Activated CD8-positive, alpha-beta T cell treated with anti-CD3 and anti-CD28 coated beads, Interleukin-2, amount 10 ng/mL, durations not matched to agents 7 days and 5 days (primary cell): ENCODE measurements around the gene SPRYD3. TPM values are rescaled to one million over a fixed set of nuclear protein-coding genes. Genes with fewer than 3 reads are reported as not detected.
A peak's percentile ranks its signal among the peaks of the same experiment; 100 is the strongest.
"Not testable (repeated sequence)": the region's sequence is repeated elsewhere in the genome, so short reads cannot be mapped to it uniquely, and the experiment has no call there.

ENCODE experiments used
- ATAC-seq: fragments of 150-1000 bp; cut with Tn5 transposase; one replicate; pipeline ENCODE4 v1.10.0; 2021; ENCODE audit warnings: moderate library complexity
- CTCF ChIA-PET: fragments of 350-600 bp; sonication (Branson Sonifier 250); formaldehyde crosslinking; loops from one replicate; lab custom pipeline; 2021; ENCODE audit warnings: antibody characterized with exemption; lab: Charles Lee
- POLR2A ChIA-PET: fragments of 350-600 bp; sonication (Branson Sonifier 250); formaldehyde crosslinking; loops from one replicate; lab custom pipeline; 2021; ENCODE audit warnings: antibody characterized with exemption; lab: Charles Lee
- DNase-seq: peaks from one replicate; pipeline ENCODE4 v3.0.0-alpha.2; 2020
- H3K27ac Mint-ChIP-seq: one replicate; pipeline ENCODE4 v1.8.0; 2021; ENCODE audit warnings: mild to moderate bottlenecking, mixed read lengths
- H3K27me3 Mint-ChIP-seq: one replicate; pipeline ENCODE4 v1.8.0; 2021; ENCODE audit warnings: low read depth, mixed read lengths
- H3K36me3 Mint-ChIP-seq: one replicate; pipeline ENCODE4 v1.8.0; 2021; ENCODE audit warnings: low read depth, mixed read lengths
- H3K4me1 Mint-ChIP-seq: one replicate; pipeline ENCODE4 v1.8.0; 2021; ENCODE audit warnings: low read depth, mixed read lengths
- H3K4me3 Mint-ChIP-seq: one replicate; pipeline ENCODE4 v1.8.0; 2021; ENCODE audit warnings: mild to moderate bottlenecking, mixed read lengths
- H3K9me3 Mint-ChIP-seq: one replicate; pipeline ENCODE4 v1.8.0; 2022; ENCODE audit warnings: mixed read lengths; ENCODE audit not compliant: insufficient read depth
- total RNA-seq, 2 experiments: library from RNA; stranded (reverse); gene quantifications; one replicate each; pipeline ENCODE4 v1.2.3, GENCODE V29; 2021

The SPRYD3 gene
- total RNA-seq, 2 experiments from 2014 or later = 27.2 to 31.2 TPM

GRCh38 chr12:53113951-53114350 lies 34.8 kb upstream of the SPRYD3 start:
- H3K9me3 Mint-ChIP-seq = no peaks in the 10 kb centered on the region
- DNase-seq = no peak
- no peak for ATAC-seq
- H3K4me1 Mint-ChIP-seq = no peaks in the 10 kb centered on the region
- ChIA-PET POLR2A (no interaction called here), CTCF (interaction anchor here (1.0 kb wide), 1 partner anchor 48 kb away, joined by 3 read pairs; no protein-coding TSS in a partner anchor)
- H3K27me3 Mint-ChIP-seq = no peaks in the 10 kb centered on the region
- peaks cover 2% of the 10 kb centered on the region for H3K36me3 Mint-ChIP-seq
- H3K4me3 Mint-ChIP-seq = no peak overlapping the region
- H3K27ac Mint-ChIP-seq = no peak overlapping the region

DNA sequence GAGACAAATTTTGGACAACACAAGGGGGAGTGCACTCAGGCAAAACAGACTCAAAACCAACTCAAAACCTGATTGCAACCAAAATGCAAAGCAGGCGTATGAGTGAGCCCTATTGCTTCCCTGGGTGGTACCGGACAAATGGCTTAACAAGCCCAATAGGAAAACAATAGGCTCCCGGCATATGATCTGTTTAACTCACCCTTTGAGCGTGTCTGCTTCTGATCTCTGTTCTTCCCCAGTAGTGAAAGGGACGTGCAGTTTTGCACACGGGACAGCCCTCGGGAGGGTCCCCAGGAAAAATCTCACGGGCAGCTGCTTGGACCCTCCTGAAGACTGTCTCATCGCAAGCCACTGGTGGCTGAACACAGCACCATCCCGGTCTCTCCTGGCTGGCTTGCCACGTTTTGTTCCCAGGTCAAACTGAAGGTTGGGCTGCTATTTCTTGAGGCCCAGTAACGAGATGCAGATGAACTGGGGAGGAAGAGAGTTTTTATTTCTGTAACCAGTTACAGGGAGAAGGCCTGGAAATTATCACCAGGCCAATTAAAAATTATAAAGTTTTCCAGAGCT lies 34.0 kb upstream of the SPRYD3 start:
- no peaks in the 10 kb centered on the region for H3K9me3 Mint-ChIP-seq
- no peak for DNase-seq
- H3K4me3 Mint-ChIP-seq = no peak overlapping the region
- H3K27ac Mint-ChIP-seq = no peak overlapping the region
- peaks cover 4% of the 10 kb centered on the region for H3K36me3 Mint-ChIP-seq
- ChIA-PET CTCF (interaction anchor here (1.0 kb wide), 1 partner anchor 48 kb away, joined by 3 read pairs; no protein-coding TSS in a partner anchor), POLR2A (no interaction called here)
- no peaks in the 10 kb centered on the region for H3K4me1 Mint-ChIP-seq
- no peak for ATAC-seq
- no peaks in the 10 kb centered on the region for H3K27me3 Mint-ChIP-seq

- H3K9me3 Mint-ChIP-seq, H3K4me3 Mint-ChIP-seq, H3K4me1 Mint-ChIP-seq, H3K36me3 Mint-ChIP-seq, POLR2A ChIA-PET, H3K27me3 Mint-ChIP-seq, ATAC-seq, H3K27ac Mint-ChIP-seq, DNase-seq: not testable (repeated sequence)
- CTCF ChIA-PET = interaction anchor here (1.6 kb wide), 1 partner anchor 10 kb away, joined by 4 read pairs; no protein-coding TSS in a partner anchor
Measured at GRCh38 chr12:53112431-53112830, 33.2 kb upstream of the SPRYD3 start.

GRCh38 chr12:53107122-53107521 lies 27.9 kb upstream of the SPRYD3 start:
- no peaks in the 10 kb centered on the region for H3K9me3 Mint-ChIP-seq
- ChIA-PET CTCF (interaction anchor here (1.0 kb wide), 1 partner anchor 40 kb away, joined by 3 read pairs; no protein-coding TSS in a partner anchor), POLR2A (no interaction called here)
- no peak overlapping the region for H3K27ac Mint-ChIP-seq
- H3K4me3 Mint-ChIP-seq = no peak overlapping the region
- H3K27me3 Mint-ChIP-seq = no peaks in the 10 kb centered on the region
- peaks cover 43% of the 10 kb centered on the region for H3K4me1 Mint-ChIP-seq
- DNase-seq = no peak
- no peak for ATAC-seq
- peaks cover 17% of the 10 kb centered on the region for H3K36me3 Mint-ChIP-seq

DNA sequence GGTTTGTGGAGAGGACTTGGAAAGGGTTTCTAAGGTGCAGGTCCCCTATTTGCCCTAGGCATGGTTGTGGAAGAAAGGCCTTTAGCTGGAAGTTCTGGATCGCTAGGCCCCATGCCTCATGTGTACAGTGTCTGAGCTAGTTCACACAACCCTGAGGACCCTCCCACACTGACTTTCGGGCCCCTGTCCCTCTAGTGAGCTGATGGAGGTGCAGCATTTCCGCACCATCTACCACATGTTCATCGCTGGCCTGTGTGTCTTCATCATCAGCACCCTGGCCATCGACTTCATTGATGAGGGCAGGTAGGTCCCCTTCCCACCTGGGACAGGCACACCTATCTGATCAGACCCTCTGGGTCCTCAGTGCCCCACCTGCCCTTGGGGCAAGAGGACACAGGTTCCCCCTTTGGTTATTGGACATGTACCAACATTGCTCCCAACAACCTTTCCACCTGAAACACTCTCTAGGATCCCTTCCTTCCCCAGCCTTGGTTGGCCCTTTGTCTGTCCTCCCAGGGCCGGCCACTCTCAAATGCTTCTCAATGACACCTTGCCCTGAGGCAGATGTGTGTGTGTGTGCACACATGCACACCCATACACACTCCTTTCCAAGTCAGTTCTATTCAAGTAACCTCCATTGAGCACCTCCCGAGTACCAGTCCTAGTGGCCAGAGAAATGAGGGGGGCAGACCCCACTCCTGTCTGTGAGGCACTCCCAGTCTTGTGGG lies 26.7 kb upstream of the SPRYD3 start:
- no peaks in the 10 kb centered on the region for H3K9me3 Mint-ChIP-seq
- H3K4me3 Mint-ChIP-seq = no peak overlapping the region
- H3K36me3 Mint-ChIP-seq = peaks cover 17% of the 10 kb centered on the region
- peak overlapping the region; percentile 77 for H3K27ac Mint-ChIP-seq
- no peaks in the 10 kb centered on the region for H3K27me3 Mint-ChIP-seq
- peaks cover 54% of the 10 kb centered on the region for H3K4me1 Mint-ChIP-seq
- ChIA-PET CTCF (interaction anchor here (1.1 kb wide), 1 partner anchor 68 kb away, joined by 3 read pairs; no protein-coding TSS in a partner anchor), POLR2A (no interaction called here)
- DNase-seq (no peak), ATAC-seq (no peak)

DNA sequence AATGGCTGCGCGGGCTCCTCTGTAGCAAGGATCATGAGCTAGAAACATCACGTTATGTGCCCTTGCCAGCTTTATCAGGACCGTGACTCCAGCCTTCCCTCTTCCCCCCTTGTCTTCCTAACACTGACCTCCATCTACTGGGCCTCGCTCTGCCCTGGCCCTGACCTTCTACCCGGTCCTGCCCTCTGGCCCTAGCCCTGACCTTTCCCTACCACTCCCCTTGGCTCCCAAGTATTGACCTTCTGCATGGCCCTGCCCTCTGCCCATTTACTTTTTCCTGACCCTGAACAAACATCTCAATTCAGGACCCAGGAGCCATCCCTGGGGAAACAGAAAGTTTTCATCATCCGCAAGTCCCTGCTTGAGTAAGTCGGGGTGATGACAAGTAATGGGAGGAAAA lies 26.1 kb upstream of the SPRYD3 start:
- H3K4me1 Mint-ChIP-seq = peaks cover 60% of the 10 kb centered on the region
- CTCF ChIA-PET = interaction anchor here (1.1 kb wide), 1 partner anchor 67 kb away, joined by 3 read pairs; no protein-coding TSS in a partner anchor

DNA sequence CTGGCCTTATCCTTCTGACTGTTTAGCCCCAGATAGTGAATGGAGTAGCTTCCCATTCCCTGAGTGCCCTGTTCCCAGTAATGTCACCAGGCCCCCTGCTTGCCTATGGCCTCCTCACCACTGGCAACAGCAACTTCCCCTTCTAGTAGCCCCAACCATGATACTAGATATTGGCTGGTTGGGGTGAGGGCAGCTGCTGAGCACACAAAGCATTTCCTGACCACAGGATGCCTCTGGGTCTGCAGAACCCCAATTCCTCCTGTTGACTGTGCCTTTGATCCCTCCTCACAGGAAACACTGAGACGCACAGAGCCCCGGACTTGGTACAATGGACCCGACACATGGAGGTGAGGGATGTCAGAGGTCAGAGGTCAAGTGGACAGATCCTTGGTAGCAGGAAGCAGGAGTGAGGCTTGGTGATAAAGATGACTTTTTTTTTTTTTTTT lies 24.7 kb upstream of the SPRYD3 start:
- Mint-ChIP-seq H3K9me3 (no peaks in the 10 kb centered on the region), H3K27me3 (no peaks in the 10 kb centered on the region), H3K4me3 (peak overlapping the region; percentile 58), H3K27ac (peak overlapping the region; percentile 89), H3K4me1 (peaks cover 67% of the 10 kb centered on the region), H3K36me3 (peaks cover 15% of the 10 kb centered on the region)
- DNase-seq (peak; percentile 64), ATAC-seq (peak; percentile 27)
- ChIA-PET CTCF (interaction anchor here (0.9 to 8.0 kb wide), 15 partner anchors 22 to 217 kb away, joined by 3 to 295 read pairs (median 10); partner anchors contain the start of genes AAAS, CSAD, SPRYD3 and ZNF740), POLR2A (interaction anchor here (0.8 to 2.5 kb wide), 8 partner anchors 24 to 95 kb away, joined by 3 to 20 read pairs (median 4); partner anchors contain the start of genes CSAD, SPRYD3 and ZNF740)

More for the DNA sequence above, 26.1 kb upstream of the SPRYD3 start:
- Mint-ChIP-seq H3K27ac (peak overlapping the region; percentile 77), H3K27me3 (no peaks in the 10 kb centered on the region), H3K36me3 (peaks cover 17% of the 10 kb centered on the region), H3K4me3 (no peak overlapping the region), H3K9me3 (no peaks in the 10 kb centered on the region)
- ATAC-seq = no peak
- POLR2A ChIA-PET = no interaction called here
- DNase-seq = no peak

DNA sequence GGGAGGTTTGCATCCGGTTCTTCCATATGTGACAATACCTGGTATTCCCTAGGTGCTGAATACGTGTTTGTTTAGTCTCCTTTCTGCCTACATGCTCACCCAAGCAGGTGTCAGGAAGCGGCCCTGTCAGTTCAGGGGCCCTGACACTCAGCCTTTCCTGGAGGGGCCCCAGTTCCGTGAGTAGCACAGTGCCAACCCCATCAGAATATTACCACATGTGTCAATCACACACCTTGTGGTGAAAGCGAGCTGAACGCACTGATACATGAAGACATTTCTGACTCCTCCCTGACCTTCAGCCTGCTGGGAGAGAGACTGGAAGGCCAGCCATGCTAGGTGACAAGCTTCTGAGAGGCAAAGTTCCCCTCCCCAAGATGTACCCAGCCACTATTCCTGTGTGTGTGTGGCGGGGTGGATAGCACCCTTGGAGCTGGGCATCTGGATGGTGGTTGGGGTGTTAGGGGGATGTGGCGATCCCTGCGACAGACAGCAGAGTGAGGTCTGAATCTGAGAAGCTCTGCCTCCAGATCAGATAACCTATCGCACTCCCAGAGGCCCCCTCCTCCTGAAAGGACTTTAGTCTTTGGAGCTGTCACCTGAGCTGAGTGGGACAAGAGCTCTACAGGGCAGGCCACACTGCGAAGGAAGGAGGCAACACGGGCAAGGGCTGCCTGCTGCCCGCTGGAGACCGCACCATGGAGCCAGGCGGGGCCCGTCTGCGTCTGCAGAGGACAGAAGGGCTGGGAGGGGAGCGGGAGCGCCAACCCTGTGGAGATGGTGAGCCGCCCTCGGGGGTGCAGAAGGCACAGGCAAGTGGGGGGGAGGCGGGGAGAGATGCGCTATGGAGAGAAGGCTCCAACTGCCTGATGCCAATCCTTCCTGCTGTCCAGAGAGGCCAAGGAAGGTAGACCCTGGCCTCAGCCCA lies 24.0 kb upstream of the SPRYD3 start, which contains the start of gene SOAT2:
SOAT2 (plus strand) TSS at position 604 of the 925 bp plus-strand sequence; CDS start at position 696, 92 bp downstream.
- ChIA-PET POLR2A (interaction anchor here (0.8 to 2.5 kb wide), 12 partner anchors 24 to 398 kb away, joined by 3 to 20 read pairs (median 4); partner anchors contain the start of genes AAAS, CSAD, SPRYD3 and TARBP2), CTCF (interaction anchor here (0.6 to 8.0 kb wide), 25 partner anchors 8 to 249 kb away, joined by 3 to 295 read pairs (median 4); partner anchors contain the start of genes AAAS, CSAD, ESPL1 and SPRYD3)
- no peaks in the 10 kb centered on the region for H3K27me3 Mint-ChIP-seq
- peak within 1 kb of the TSS; percentile 58 for H3K4me3 Mint-ChIP-seq
- H3K9me3 Mint-ChIP-seq = no peaks in the 10 kb centered on the region
- ATAC-seq (peak; percentile 85), DNase-seq (peak; percentile 87)
- peak within 1 kb of the TSS; percentile 89 for H3K27ac Mint-ChIP-seq
- H3K4me1 Mint-ChIP-seq = peaks cover 74% of the 10 kb centered on the region
- H3K36me3 Mint-ChIP-seq = peaks cover 13% of the 10 kb centered on the region

- H3K36me3 Mint-ChIP-seq = peaks cover 11% of the 10 kb centered on the region
- CTCF ChIA-PET = interaction anchor here (0.7 to 8.0 kb wide), 18 partner anchors 8 to 243 kb away, joined by 3 to 295 read pairs (median 7); partner anchors contain the start of genes AAAS, CSAD, ESPL1 and SPRYD3
- ATAC-seq = no peak
- POLR2A ChIA-PET = interaction anchor here (0.9 to 2.5 kb wide), 11 partner anchors 23 to 399 kb away, joined by 3 to 20 read pairs (median 3); partner anchors contain the start of genes AAAS, SPRYD3 and TARBP2
- peaks cover under 1% of the 10 kb centered on the region for H3K27me3 Mint-ChIP-seq
- DNase-seq = no peak
- no peak overlapping the region for H3K4me3 Mint-ChIP-seq
- no peaks in the 10 kb centered on the region for H3K9me3 Mint-ChIP-seq
- peak overlapping the region; percentile 89 for H3K27ac Mint-ChIP-seq
- peaks cover 78% of the 10 kb centered on the region for H3K4me1 Mint-ChIP-seq
Measured at GRCh38 chr12:53101931-53102781, 23.0 kb upstream of the SPRYD3 start.

GRCh38 chr12:53101266-53101665 lies 22.1 kb upstream of the SPRYD3 start:
- Mint-ChIP-seq H3K27ac (peak overlapping the region; percentile 63), H3K9me3 (no peaks in the 10 kb centered on the region), H3K4me1 (peaks cover 82% of the 10 kb centered on the region), H3K36me3 (peaks cover 9% of the 10 kb centered on the region), H3K27me3 (peaks cover 7% of the 10 kb centered on the region), H3K4me3 (no peak overlapping the region)
- ChIA-PET POLR2A (interaction anchor here (0.7 to 0.9 kb wide), 2 partner anchors 22 to 91 kb away, joined by 3 read pairs; partner anchors contain the start of gene SPRYD3), CTCF (interaction anchor here (0.8 to 8.0 kb wide), 5 partner anchors 19 to 166 kb away, joined by 4 to 295 read pairs (median 24); partner anchors contain the start of genes ESPL1 and SPRYD3)
- DNase-seq (no peak), ATAC-seq (no peak)
